Endodermal cell (in vitro differentiated cells): ENCODE measurements around the gene HYDIN. TPM values are rescaled to one million over a fixed set of nuclear protein-coding genes. Genes with fewer than 3 reads are reported as not detected.

Source experiments
- DNase-seq: peaks from one replicate; pipeline ENCODE4 v3.0.0-alpha.2; 2017
- H3K27ac ChIP-seq: 2 replicates; pipeline ENCODE4 v1.5.1; 2013; ENCODE audit warnings: mild to moderate bottlenecking, low read depth, low read length, moderate library complexity
- H3K27me3 ChIP-seq: 2 replicates; pipeline ENCODE4 v1.6.1; 2013; ENCODE audit warnings: mild to moderate bottlenecking, low read length, moderate library complexity; ENCODE audit not compliant: insufficient read depth, control insufficient read depth, poor library complexity, severe bottlenecking
- H3K36me3 ChIP-seq: 2 replicates; pipeline ENCODE4 v1.7.0; 2013; ENCODE audit warnings: mild to moderate bottlenecking, low read length, moderate library complexity; ENCODE audit not compliant: control insufficient read depth, insufficient read depth
- H3K4me1 ChIP-seq: one replicate; pipeline ENCODE4 v1.7.0; 2013; ENCODE audit warnings: low read length; ENCODE audit not compliant: control insufficient read depth, insufficient read depth
- H3K4me3 ChIP-seq: 2 replicates; pipeline ENCODE4 v1.5.1; 2013; ENCODE audit warnings: mild to moderate bottlenecking, low read length, moderate library complexity
- H3K9ac ChIP-seq: 2 replicates; pipeline ENCODE4 v1.6.1; 2013; ENCODE audit warnings: mild to moderate bottlenecking, low read length, moderate library complexity; ENCODE audit not compliant: poor library complexity, severe bottlenecking; ENCODE audit errors: extremely low read depth
- H3K9me3 ChIP-seq: 2 replicates; pipeline ENCODE4 v1.6.1; 2013; ENCODE audit warnings: mild to moderate bottlenecking, low read length, moderate library complexity; ENCODE audit not compliant: control insufficient read depth
- H3K27ac Mint-ChIP-seq: 2 replicates; pipeline ENCODE4 v1.8.0; 2020; ENCODE audit warnings: mixed read lengths
- H3K27me3 Mint-ChIP-seq: 2 replicates; pipeline ENCODE4 v1.8.0; 2021; ENCODE audit warnings: mild to moderate bottlenecking, mixed read lengths; ENCODE audit not compliant: insufficient read depth
- H3K36me3 Mint-ChIP-seq: 2 replicates; pipeline ENCODE4 v1.8.0; 2020; ENCODE audit warnings: low read depth, mixed read lengths
- H3K4me1 Mint-ChIP-seq: 2 replicates; pipeline ENCODE4 v1.8.0; 2020; ENCODE audit warnings: mixed read lengths
- H3K4me3 Mint-ChIP-seq: 2 replicates; pipeline ENCODE4 v1.8.0; 2020; ENCODE audit warnings: mild to moderate bottlenecking, moderate library complexity, mixed read lengths
- H3K9me3 Mint-ChIP-seq: 2 replicates; pipeline ENCODE4 v1.8.0; 2020; ENCODE audit warnings: mild to moderate bottlenecking, mixed read lengths
- WGBS, 2 experiments: methylation state at CpG; one replicate each; pipeline versions ENCODE4 v1.1.5 to v1.1.7; 2013; ENCODE audit warnings: missing lambda C conversion rate in 2 of 2, mixed read lengths in 1 of 2; ENCODE audit not compliant: insufficient coverage in 1 of 2, insufficient read length in 1 of 2; 5-methylcytosine and 5-hydroxymethylcytosine counted together
- total RNA-seq, 2 donors: library from RNA; stranded (reverse); fragmentation: NEBNext Ultra II Directional in 1 of 2; extraction: Animal tissue kit (Norgen Biotek cat#: 25700) in 1 of 2; gene quantifications; 2 replicates in 1 of 2; 3 replicates in 1 of 2; pipeline ENCODE4 v1.2.1, GENCODE V29; 2021
- TF ChIP-seq, protein P1 (sequence below): fragments of 200-600 bp; sonication (generic); conservative IDR thresholded peaks from 2 replicates; pipeline ENCODE4 v1.5.0; 2021; ENCODE audit warnings: antibody characterized with exemption, mild to moderate bottlenecking

The HYDIN gene
- total RNA-seq, 2 donors from 2014 or later = 6.4 to 7.7 TPM

DNA sequence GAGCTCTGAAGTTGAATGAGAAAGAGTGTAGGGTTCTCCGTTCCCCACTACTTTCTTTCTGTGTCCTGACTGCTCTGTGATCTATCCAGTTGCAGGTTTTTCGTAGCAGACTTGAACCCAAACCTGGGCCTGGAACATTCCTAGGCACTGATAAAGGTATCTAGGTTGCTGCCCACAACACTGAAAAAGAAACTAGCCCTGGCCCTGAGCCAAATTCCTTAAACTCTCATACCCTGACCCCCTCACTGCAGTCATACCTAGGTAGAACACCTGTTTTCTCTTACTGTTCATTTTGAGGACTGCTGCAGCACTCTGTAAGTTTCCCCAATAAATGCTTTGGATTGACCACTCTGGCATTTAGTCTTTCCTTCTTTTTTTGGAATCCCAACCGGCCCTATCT lies 5.4 kb downstream of the HYDIN start:
- no peak overlapping the region for H3K27ac ChIP-seq
- H3K4me1 ChIP-seq = no peaks in the 10 kb centered on the region
- H3K27ac Mint-ChIP-seq = no peak overlapping the region
- no peak for DNase-seq
- no peaks in the 10 kb centered on the region for H3K4me1 Mint-ChIP-seq
- H3K27me3 Mint-ChIP-seq = peaks cover 13% of the 10 kb centered on the region
- H3K9ac ChIP-seq = no peak overlapping the region
- no peaks in the 10 kb centered on the region for H3K27me3 ChIP-seq
- WGBS, 2 experiments = 85 to 92% methylated on average over 2 to 3 of the region's 3 CpGs
- no peak overlapping the region for H3K4me3 Mint-ChIP-seq
- H3K4me3 ChIP-seq = peak overlapping the region; percentile 24
- peaks cover 19% of the 10 kb centered on the region for H3K36me3 Mint-ChIP-seq
- no peaks in the 10 kb centered on the region for H3K36me3 ChIP-seq
- H3K9me3 Mint-ChIP-seq = peaks cover 73% of the 10 kb centered on the region
- H3K9me3 ChIP-seq = peaks cover 47% of the 10 kb centered on the region
- TF ChIP-seq, protein P1, sequence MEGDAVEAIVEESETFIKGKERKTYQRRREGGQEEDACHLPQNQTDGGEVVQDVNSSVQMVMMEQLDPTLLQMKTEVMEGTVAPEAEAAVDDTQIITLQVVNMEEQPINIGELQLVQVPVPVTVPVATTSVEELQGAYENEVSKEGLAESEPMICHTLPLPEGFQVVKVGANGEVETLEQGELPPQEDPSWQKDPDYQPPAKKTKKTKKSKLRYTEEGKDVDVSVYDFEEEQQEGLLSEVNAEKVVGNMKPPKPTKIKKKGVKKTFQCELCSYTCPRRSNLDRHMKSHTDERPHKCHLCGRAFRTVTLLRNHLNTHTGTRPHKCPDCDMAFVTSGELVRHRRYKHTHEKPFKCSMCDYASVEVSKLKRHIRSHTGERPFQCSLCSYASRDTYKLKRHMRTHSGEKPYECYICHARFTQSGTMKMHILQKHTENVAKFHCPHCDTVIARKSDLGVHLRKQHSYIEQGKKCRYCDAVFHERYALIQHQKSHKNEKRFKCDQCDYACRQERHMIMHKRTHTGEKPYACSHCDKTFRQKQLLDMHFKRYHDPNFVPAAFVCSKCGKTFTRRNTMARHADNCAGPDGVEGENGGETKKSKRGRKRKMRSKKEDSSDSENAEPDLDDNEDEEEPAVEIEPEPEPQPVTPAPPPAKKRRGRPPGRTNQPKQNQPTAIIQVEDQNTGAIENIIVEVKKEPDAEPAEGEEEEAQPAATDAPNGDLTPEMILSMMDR = no peak

- Histone ChIP-seq H3K4me1 (peaks cover 2% of the 10 kb centered on the region), H3K9me3 (peaks cover 12% of the 10 kb centered on the region), H3K4me3 (no peak overlapping the region), H3K9ac (no peak overlapping the region), H3K27me3 (no peaks in the 10 kb centered on the region), H3K36me3 (no peaks in the 10 kb centered on the region), H3K27ac (no peak overlapping the region)
- H3K4me1 Mint-ChIP-seq = peaks cover 16% of the 10 kb centered on the region
- H3K36me3 Mint-ChIP-seq = peaks cover 6% of the 10 kb centered on the region
- no peak for DNase-seq
- H3K27me3 Mint-ChIP-seq = peaks cover 8% of the 10 kb centered on the region
- no peak overlapping the region for H3K27ac Mint-ChIP-seq
- TF ChIP-seq, protein P1 = no peak
- 86 to 94% methylated on average over 2 to 4 of the region's 4 CpGs for WGBS, 2 experiments
- peaks cover 15% of the 10 kb centered on the region for H3K9me3 Mint-ChIP-seq
- H3K4me3 Mint-ChIP-seq = no peak overlapping the region
Observed at GRCh38 chr16:71218306-71218963, 12.1 kb downstream of the HYDIN start.

DNA sequence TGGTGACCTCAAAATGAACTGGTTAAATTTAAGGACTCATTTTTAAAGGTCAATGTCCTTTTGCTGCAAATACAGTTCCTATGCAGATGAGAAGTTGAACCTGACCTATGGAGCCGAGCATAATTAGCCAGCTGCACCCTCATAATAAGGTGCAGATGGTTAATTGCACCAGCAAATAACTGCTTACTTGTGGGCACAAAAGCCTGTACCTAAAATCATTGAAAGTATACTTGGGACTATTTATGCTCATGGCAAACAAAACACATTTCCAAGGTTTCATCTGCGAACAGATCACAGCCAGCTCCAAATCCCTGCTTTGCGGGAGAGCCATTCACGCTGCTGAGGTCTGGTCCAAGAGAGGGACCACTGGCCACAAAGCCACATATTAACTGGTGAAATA lies 13.0 kb downstream of the HYDIN start:
- Histone ChIP-seq H3K36me3 (no peaks in the 10 kb centered on the region), H3K4me3 (no peak overlapping the region), H3K9ac (no peak overlapping the region), H3K9me3 (peaks cover 7% of the 10 kb centered on the region), H3K4me1 (peaks cover 2% of the 10 kb centered on the region), H3K27ac (no peak overlapping the region), H3K27me3 (no peaks in the 10 kb centered on the region)
- H3K4me1 Mint-ChIP-seq = peaks cover 21% of the 10 kb centered on the region
- H3K9me3 Mint-ChIP-seq = peaks cover 9% of the 10 kb centered on the region
- H3K36me3 Mint-ChIP-seq = peaks cover 6% of the 10 kb centered on the region
- DNase-seq = no peak
- peaks cover 8% of the 10 kb centered on the region for H3K27me3 Mint-ChIP-seq
- no peak overlapping the region for H3K27ac Mint-ChIP-seq
- TF ChIP-seq, protein P1 = no peak
- 85 to 89% methylated on average over 2 to 4 of the region's 4 CpGs for WGBS, 2 experiments
- no peak overlapping the region for H3K4me3 Mint-ChIP-seq
